Pons (tissue), 1 donor: ENCODE results near the gene MYOT.
"Not testable (repeated sequence)": the region's sequence is repeated elsewhere in the genome, so short reads cannot be mapped to it uniquely, and the experiment has no call there.

Source experiments
- DNase-seq: peaks from one replicate; pipeline ENCODE4 v3.0.0-alpha.2; 2016; ENCODE audit warnings: low spot score

Gene MYOT, protein sequence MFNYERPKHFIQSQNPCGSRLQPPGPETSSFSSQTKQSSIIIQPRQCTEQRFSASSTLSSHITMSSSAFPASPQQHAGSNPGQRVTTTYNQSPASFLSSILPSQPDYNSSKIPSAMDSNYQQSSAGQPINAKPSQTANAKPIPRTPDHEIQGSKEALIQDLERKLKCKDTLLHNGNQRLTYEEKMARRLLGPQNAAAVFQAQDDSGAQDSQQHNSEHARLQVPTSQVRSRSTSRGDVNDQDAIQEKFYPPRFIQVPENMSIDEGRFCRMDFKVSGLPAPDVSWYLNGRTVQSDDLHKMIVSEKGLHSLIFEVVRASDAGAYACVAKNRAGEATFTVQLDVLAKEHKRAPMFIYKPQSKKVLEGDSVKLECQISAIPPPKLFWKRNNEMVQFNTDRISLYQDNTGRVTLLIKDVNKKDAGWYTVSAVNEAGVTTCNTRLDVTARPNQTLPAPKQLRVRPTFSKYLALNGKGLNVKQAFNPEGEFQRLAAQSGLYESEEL

DNA sequence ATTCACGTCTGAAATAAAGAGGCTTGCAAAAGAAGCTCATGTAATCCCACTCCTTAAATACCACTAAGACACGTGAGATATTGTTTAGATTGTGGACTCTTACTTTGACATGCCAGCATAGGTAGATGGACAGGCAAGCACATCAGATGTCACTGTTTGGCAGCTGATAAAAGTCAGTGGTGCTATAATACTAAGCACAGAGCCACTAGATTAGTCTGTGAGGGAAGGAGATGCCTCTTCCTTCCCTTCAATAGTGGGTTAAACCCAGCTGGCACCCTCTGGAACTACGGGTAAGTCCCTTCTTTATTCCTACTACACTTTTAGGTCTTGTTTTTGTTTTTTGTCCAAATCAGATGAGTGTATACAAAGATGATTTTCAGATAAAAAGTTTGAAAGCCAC, at the start of gene MYOT:
TSS of gene MYOT (plus strand) at position 197 of the 400 bp plus-strand sequence. CDS start 2,792 bp downstream, outside the sequence.
- DNase-seq: peak; percentile 70

DNA sequence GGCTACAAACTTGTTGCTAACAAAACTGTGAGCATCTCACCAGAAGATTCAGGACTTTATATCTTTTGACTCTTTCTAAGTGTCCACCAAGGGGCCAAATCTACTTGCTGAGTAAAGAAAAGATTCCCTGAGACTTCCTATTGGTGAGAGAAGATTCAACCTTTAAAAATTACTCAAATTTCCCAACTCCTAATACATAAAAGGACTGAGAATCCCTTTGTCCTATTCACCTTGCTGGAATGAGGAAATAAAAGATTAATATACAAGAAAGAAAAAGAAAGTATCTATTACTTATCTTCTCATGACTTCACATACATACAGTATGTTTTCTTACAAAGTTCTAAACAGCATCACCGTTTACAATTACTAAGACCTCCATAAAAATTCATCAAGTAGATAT, 47.9 kb upstream of the MYOT start:
- DNase-seq: no peak

DNA sequence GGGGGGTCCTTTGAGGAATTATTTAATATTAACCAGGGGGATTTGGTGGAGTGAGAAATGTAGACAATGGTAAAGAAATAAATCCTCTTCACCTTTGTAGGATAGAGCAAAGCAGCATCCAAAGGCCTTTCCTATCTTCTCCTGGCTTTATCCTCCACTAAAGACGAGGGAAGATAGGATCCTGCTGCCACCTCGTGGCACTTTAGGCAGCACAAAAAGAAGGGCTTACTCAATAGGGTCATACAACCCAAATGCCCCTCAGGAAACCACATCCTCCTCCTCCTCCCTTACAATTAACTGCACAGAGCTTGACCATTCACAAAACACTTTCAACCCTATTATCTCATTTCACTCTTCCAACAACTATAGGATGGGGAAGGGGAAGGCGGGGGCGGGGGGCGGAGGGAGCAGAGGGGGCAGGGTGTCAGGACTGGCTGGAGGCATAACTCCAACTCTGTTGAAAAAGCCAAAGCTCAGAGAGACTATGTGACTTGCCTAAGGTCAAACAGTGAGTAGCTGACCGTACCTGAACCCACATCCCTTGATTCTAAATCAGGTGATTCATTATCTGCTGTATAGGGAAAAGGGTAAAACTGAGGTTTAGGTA, 45.4 kb upstream of the MYOT start:
- peak; percentile 80 for DNase-seq

DNA sequence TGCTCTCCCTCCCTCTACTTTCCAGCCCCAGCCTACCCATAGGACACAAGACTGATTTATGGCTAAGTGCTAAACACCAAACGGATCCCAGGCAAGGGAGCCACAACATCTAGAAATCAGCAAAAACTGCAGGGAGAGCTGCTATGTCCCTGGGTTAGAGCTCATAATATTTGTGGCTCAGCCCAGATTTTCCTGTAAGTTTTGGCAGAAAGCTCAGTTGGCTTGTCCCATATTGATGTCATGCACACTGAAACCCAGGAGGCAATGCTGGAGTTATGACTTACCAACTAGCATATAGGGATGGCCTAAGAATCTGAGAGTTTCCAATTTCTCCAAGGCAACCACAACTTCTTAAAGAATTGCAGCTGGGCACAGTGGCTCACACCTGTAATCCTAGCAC, 44.7 kb upstream of the MYOT start:
- no peak for DNase-seq

DNA sequence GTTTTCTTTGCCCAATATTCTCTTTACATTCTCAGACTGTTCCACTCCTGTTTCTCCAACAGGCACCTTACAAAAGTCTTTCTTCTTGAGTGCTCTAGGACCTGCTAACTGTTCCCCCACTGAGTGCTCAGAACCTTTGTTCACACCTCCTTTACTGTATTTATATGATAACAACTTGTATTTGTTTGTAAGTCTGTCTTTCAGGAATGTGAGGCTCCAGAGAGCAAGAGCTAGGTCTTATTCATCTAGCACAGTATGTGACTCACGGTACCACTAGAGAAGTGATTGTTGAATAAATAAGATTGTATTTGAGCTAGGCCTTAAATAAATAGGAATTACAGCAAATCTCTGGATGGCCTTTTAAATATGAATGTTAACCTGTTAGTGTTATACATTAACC, 42.5 kb upstream of the MYOT start:
- DNase-seq: no peak

DNA sequence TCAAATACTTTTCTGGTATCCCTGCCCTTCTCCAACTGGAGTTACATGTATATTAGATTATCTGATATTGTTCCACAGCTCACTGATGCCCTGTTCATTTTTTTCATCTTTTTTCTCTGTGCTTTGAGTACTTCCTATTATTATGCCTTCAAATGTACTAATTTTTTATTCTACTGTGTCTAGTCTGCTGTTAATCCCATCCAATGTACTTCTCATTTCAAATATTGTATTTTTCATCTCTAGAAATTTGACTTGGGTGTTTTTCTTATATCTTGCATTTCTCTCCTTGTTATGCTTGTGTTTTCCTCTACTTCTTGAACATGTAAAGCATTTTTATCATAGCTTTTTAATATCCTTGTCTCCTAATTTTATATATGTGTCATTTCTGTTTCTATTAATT, 41.6 kb upstream of the MYOT start:
- no peak for DNase-seq

DNA sequence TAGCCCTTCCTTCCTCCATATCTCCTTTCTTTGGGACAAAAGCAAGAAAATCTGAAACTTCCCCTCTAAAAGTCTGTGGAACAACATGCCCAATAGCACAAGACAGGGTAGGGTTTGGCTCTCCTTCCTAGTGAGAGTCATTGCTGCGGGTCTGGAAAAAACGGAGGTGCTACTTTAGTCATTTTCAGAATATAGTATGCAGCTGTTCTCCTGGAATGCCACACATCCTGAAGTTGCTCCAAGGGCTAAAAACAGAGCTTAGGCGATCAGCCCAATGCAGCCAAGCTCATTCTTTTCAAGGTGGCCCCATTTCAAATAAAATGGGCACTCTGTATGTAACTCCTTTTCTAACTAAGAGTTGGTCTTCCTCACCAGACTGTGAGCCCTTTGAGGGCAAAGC, 39.5 kb upstream of the MYOT start:
- no peak for DNase-seq

DNA sequence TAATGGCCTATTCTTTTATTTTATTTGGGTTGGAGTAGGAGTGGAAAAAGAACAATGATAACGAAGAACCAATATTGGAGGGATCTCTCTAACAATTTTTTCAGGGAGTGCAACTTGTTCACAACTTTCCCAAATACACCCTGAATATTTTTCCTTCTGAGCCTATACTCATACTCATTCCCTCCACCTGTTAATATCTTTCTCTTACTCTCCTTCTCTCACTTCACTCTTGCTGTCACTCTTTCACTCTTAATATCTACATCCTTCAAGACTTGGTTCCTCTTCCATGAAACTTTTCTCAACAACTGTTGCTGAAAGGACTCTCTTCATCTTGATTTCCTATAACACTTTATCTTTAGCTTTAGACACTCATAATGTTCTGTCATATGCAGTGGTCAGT, 39.0 kb upstream of the MYOT start:
- no peak for DNase-seq

DNA sequence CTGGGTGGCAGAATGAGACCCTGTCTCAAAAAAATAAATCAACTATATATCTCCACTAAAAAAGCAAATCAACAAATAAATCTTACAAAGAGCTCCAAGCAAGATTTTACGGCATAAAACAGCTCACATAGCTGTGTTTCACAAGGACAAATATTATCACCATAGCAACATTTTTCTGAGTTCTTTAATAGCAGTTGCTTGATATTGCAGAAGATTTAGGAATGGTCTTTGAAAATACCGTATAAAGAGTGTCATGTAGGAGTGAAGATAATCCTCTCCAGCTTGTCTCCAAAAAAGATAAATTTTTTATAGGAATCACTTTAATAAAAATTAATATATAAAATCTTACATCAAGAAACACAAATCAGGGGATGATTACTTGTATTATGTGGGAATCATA, 36.6 kb upstream of the MYOT start:
- no peak for DNase-seq

DNA sequence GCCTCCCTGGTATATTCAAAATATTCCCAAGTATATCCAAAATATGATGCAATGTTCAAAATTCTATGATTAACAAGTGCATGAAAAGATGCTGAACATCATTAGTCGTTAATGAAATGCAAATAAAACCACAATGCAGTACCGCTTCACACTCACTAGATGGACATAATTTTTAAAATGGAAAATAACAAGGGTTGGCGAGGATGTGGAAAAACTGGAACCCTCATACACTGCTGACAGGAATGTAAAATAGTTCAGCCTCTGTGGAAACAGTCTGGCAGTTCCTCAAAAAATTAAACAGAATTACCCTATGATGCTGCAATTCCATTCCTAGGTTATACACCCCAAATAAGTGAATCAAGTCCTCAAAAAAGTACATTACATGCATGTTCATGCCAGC, 36.1 kb upstream of the MYOT start:
- no peak for DNase-seq

DNA sequence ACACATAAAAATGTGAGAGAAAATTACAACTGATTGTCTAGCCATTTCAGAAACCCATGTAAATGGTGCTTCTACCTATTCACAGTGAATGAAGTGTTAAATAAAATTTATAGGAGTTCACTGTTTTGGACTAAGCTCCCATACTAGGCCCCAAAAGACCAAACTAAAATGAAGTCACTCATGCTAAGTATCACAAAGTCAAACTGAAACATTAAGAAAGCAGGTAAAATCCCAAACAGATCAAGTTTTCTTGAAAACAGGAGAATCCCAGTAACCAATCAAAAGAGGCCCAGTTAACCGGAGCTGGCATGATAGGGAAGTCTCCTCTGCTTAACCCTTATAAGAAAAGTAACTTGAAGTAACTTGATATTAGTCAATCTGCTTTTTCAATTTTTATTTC, 35.2 kb upstream of the MYOT start:
- no peak for DNase-seq

DNA sequence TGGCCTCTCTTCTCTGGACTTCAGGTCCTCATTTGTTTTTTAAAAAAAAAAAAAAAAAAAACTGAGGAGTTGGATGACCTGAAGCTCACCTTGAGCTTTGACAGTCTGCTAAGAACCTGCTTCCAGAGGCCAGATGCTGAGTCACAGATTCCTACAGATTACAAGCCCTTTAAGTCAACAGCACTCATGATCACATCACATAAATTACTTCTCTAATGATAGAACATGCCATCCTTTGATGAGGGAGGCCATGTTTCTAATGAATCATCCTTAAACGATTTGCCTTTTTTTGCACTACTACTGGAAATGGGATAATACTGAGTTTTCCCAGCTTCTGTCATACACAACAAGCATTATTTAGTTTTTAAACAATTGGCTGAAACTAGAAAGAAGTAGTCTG, 34.2 kb upstream of the MYOT start:
- DNase-seq: no peak

DNA sequence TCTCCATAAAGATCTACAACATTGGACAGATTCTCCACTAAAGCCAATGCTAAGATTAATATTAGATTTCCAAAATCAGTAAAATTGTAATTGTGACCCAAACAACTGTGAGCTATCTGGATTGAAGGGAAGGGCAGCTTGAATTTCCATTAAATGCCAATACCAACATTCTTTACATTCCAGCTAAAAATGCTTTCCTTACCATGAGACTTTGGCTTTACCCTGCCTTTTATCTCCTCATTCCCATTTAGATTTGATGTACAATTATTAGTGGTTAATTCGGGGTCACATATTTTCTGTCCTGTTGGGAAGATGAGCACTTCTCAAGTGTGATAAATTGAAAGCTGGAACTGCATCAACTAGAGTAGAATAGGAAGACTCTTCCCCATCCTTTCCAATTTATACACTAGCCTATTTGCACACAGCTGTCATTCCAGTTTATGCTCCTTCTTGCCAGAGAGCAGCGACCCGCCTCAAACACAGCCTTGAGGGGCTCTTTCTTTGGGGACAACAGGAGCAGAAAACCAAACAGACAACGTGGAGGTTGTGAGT, 33.1 kb upstream of the MYOT start:
- no peak for DNase-seq

DNA sequence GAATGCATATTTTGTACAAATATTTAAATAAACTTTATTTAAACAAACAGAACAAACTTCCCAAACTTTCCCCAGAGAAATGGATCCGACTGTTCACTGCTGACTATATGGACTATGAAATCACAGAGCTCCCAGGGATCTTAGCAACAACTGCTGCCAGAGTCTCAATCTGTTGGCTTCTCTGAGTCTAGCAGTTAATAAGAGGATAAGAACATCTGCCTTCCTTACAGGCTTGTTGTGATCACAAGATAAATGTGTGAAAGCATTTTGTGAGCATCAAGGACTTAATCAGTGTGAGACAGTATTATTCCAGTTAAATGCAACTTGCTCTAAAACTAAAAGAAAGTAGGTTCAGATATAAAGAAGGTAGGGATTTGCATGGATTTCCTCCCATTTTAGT, 31.4 kb upstream of the MYOT start:
- no peak for DNase-seq

DNA sequence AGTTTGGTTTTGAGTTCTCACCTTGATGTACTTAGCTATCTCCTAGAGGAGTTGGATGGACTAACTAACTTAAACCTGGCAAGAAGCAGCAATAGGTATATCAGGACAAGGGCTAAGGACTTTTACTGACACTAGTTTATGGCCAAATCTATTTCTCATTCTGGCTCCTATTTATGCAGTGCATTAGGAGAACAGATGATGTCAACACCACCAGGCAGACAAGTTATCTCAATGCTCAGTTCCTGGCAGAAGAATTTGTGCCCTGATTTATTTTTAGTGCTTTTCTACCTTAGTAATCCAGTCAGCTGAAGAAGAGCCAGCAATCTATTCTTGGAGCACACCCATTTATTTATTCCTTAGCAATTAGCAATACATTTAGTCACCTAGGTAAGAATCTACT, 30.7 kb upstream of the MYOT start:
- DNase-seq: peak; percentile 58

DNA sequence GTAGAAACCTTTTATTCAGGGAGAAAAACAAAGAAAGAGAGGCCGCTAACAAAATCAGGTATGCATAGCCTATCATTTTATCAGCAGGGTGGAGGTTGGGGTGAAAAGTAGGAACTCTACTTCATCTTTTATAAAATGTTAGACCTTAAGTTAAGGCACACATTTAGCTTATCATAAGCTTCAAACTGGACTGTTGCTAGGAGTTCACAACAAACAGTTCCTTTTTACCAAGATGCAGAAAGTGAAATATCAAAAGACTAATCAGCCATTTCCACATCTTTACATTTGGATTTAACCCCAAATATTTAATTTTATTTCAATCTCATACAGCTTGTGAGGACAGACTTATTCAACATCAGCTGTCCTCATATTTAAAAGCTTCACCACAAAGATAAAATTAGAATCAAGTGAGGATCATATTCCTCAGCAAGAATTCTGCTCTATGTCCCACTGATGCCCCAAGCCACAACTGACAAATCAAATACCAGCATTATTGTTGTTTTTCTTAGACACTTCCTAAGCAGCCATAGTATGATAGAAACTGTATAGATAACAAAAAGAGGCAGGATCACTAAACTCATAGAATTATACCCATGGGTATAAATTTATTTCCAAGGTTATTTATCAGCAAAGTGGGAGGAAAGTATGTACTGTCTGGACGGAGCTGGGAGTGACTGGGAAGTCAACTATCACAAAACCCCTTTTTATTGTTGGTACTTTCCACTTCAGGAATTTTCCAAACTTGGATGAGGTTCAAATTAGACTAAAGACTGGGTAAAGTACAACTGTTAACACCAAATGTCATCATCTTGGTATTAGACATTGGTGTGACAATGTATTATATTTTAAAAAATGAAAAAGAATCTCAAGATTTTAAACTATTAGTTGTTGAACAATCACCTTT, 29.9 kb upstream of the MYOT start:
- peak; percentile 56 for DNase-seq

DNA sequence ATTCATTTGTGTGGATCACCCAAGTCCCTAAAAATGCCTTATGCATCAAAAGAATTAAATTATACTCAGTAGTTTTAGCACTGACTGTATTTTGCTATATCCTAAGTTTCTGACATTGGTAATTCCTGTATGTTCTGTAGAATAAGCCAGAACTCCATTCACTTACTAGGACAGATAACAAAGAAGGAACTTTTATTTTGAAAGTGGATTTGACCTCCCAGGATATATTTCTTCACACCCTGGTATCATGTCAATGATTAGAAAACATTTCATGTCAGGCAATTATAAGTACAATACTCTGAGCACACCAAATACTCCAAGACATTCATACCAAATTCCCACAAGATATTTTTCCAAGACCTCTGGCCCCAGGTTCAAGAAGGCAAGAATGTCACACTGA, 28.7 kb upstream of the MYOT start:
- DNase-seq: no peak

DNA sequence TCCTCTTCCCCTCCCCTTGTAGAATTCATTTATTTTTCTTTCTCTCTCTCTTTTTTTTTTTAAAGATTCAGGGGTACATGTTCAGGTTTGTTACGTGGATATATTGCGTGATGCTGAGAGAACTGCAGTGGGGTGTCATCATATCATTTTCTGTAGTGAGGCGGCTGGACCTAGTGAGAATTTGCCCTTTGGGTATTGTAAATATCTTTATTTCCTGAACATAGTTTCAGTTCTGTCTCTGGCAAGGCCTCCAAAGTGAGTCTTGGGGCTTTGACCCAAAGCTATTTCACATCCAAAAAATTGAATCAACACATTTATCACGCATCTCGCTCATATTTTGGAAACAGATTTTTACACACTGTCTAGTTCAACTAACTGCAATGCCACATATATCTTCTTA, 25.4 kb upstream of the MYOT start:
- no peak for DNase-seq

DNA sequence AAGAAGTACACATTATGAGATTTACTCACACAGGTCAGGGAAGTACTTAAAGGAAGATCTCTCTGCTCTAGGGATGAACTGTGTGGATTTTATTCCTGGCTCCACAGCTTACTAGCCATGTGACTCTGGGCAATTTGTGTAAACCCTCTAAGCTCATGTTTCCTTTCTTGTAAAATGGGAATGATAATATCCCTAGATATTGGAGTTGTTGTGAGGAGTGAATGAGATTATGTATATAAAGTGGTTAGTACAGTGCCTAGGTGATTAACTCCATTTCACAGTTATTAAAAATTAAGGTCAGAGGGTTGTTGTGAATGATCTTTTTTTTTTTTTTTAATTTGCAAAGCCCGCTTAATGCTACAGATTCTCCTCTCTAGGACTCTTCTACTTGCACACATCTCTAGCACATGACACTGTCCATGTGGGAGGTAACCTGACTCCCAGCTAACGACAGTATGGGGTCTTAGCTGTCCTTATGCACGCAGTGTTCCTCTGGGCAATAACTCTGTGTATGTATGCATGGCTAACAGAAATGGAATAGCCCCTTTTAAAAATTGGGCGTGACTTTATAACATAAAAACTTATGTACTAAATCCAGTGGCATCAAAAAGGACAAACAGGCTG, 23.9 kb upstream of the MYOT start:
- no peak for DNase-seq

DNA sequence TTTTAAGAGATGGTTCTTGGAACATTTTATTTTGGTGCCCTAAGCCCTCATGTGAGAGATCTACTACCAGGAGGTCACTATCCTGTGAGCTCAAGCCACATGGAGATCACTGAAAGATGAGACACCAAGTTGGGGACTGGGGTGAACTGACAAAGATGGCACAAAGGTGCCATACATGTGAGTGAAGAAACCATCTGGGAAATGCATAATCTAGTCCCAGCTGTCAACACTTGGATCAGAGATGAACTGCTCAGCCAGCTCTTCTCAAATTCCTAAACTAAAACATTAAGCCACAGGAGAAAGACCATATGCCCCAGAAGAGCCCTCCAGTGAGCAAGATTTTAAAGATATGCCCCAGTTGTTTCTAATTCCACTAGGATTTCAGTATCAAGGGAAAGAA, 22.2 kb upstream of the MYOT start:
- no peak for DNase-seq

DNA sequence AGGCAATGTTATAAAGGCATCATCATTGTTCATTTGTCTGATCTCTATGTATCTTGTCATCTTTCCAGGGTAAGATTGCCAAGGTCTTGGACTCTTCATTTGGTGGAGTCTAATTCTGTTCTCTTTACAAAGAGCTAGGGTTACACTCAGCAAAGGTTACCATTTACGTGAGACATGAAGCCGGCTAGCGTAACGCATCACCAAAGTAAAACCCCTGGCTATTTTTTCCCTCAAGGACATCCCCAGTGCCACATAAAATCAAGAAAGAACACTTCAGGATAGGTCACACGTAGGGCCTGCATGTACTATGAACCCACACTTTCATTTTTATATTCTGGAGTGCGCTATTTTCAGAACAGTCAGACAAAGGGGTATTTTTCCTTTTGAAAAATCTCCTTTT, 20.0 kb upstream of the MYOT start:
- DNase-seq: no peak

DNA sequence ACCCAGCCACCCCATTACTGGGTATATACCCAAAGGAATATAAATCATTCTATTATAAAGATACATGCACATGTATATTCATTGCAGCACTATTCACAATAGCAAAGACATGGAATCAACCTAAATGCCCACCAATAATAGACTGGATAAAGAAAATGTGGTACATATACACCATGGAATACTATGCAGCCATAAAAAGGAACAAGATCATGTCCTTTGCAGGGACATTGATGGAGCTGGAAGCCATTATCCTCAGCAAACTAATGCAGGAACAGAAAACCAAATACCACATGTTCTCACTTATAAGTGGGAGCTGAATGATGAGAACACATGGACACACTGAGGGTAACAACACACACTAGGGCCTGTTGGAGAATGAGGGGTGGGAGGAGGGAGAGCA, 14.5 kb upstream of the MYOT start:
- not testable (repeated sequence) for DNase-seq
